Duodenal mucosa (tissue), 2 donors: ENCODE measurements around the gene ZNF536.
"Not testable (repeated sequence)": the region's sequence is repeated elsewhere in the genome, so short reads cannot be mapped to it uniquely, and the experiment has no call there.

Experiments
- H3K27ac ChIP-seq: one replicate; pipeline ENCODE4 v1.7.0; 2013; ENCODE audit warnings: low read depth, low read length
- H3K27me3 ChIP-seq, 2 donors: one replicate each; pipeline ENCODE4 v1.7.0; 2013; ENCODE audit warnings: low read length in 2 of 2, control low read depth in 1 of 2; ENCODE audit not compliant: insufficient read depth in 2 of 2, control insufficient read depth in 1 of 2
- H3K36me3 ChIP-seq, 2 donors: one replicate each; pipeline ENCODE4 v1.7.0; 2013; ENCODE audit warnings: low read length in 2 of 2, control low read depth in 1 of 2; ENCODE audit not compliant: insufficient read depth in 2 of 2, control insufficient read depth in 1 of 2
- H3K4me1 ChIP-seq, 2 donors: one replicate each; pipeline ENCODE4 v1.7.0; 2013; ENCODE audit warnings: low read length in 2 of 2, control low read depth in 1 of 2; ENCODE audit not compliant: insufficient read depth in 2 of 2, control insufficient read depth in 1 of 2
- H3K4me3 ChIP-seq, 2 donors: one replicate each; pipeline ENCODE4 v1.7.0; 2013; ENCODE audit warnings: low read length in 2 of 2, low read depth in 1 of 2
- H3K9ac ChIP-seq, 2 donors: one replicate each; pipeline ENCODE4 v1.7.0; 2013; ENCODE audit warnings: low read length in 2 of 2, low read depth in 1 of 2
- H3K9me3 ChIP-seq, 2 donors: one replicate each; pipeline ENCODE4 v1.7.0; 2013; ENCODE audit warnings: low read length in 2 of 2, control low read depth in 1 of 2; ENCODE audit not compliant: control insufficient read depth in 1 of 2

The ZNF536 gene

GRCh38 chr19:30445385-30445784, 73.2 kb downstream of the ZNF536 start:
- H3K9me3 ChIP-seq, result no peaks in the 10 kb centered on the region
- H3K9ac ChIP-seq, result no peak overlapping the region
- no peak overlapping the region for H3K4me3 ChIP-seq
- H3K4me1 ChIP-seq, result no peaks in the 10 kb centered on the region
- H3K27me3 ChIP-seq, result no peaks in the 10 kb centered on the region
- H3K36me3 ChIP-seq, result no peaks in the 10 kb centered on the region
- no peak overlapping the region for H3K27ac ChIP-seq

GRCh38 chr19:30446120-30446519, 73.9 kb downstream of the ZNF536 start:
- H3K27me3 ChIP-seq, H3K9me3 ChIP-seq, H3K9ac ChIP-seq, H3K4me3 ChIP-seq, H3K36me3 ChIP-seq, H3K27ac ChIP-seq, H3K4me1 ChIP-seq: not testable (repeated sequence)

GRCh38 chr19:30446850-30447552, 74.8 kb downstream of the ZNF536 start:
- H3K4me3 ChIP-seq, result no peak overlapping the region
- no peaks in the 10 kb centered on the region for H3K9me3 ChIP-seq
- no peaks in the 10 kb centered on the region for H3K36me3 ChIP-seq
- H3K9ac ChIP-seq, result no peak overlapping the region
- no peaks in the 10 kb centered on the region for H3K27me3 ChIP-seq
- H3K27ac ChIP-seq, result no peak overlapping the region
- no peaks in the 10 kb centered on the region for H3K4me1 ChIP-seq

- Histone ChIP-seq H3K9me3 (no peaks in the 10 kb centered on the region), H3K9ac (no peak overlapping the region), H3K36me3 (no peaks in the 10 kb centered on the region), H3K27ac (no peak overlapping the region), H3K27me3 (no peaks in the 10 kb centered on the region), H3K4me1 (no peaks in the 10 kb centered on the region), H3K4me3 (no peak overlapping the region)
These were observed 75.3 kb downstream of the ZNF536 start for GRCh38 chr19:30447553-30447870.

GRCh38 chr19:30448386-30449077, 76.3 kb downstream of the ZNF536 start:
- Histone ChIP-seq H3K9me3 (no peaks in the 10 kb centered on the region), H3K4me1 (no peaks in the 10 kb centered on the region), H3K27ac (no peak overlapping the region), H3K27me3 (no peaks in the 10 kb centered on the region), H3K4me3 (no peak overlapping the region), H3K36me3 (no peaks in the 10 kb centered on the region), H3K9ac (no peak overlapping the region)

- no peaks in the 10 kb centered on the region for H3K9me3 ChIP-seq
- H3K27me3 ChIP-seq, result no peaks in the 10 kb centered on the region
- no peak overlapping the region for H3K27ac ChIP-seq
- no peak overlapping the region for H3K9ac ChIP-seq
- no peaks in the 10 kb centered on the region for H3K4me1 ChIP-seq
- no peak overlapping the region for H3K4me3 ChIP-seq
- H3K36me3 ChIP-seq, result no peaks in the 10 kb centered on the region
These were observed 77.0 kb downstream of the ZNF536 start for GRCh38 chr19:30449078-30449590.

- no peaks in the 10 kb centered on the region for H3K4me1 ChIP-seq
- no peaks in the 10 kb centered on the region for H3K9me3 ChIP-seq
- peak overlapping the region in 1 of 2 donors; percentile 30 for H3K4me3 ChIP-seq
- H3K27ac ChIP-seq, result no peak overlapping the region
- no peak overlapping the region for H3K9ac ChIP-seq
- no peaks in the 10 kb centered on the region for H3K27me3 ChIP-seq
- no peaks in the 10 kb centered on the region for H3K36me3 ChIP-seq
These were observed 77.5 kb downstream of the ZNF536 start for GRCh38 chr19:30449673-30450072.

GRCh38 chr19:30450100-30450499, 77.9 kb downstream of the ZNF536 start:
- no peak overlapping the region for H3K27ac ChIP-seq
- no peaks in the 10 kb centered on the region for H3K4me1 ChIP-seq
- H3K9ac ChIP-seq, result no peak overlapping the region
- no peaks in the 10 kb centered on the region for H3K27me3 ChIP-seq
- no peaks in the 10 kb centered on the region for H3K9me3 ChIP-seq
- no peaks in the 10 kb centered on the region for H3K36me3 ChIP-seq
- peak overlapping the region; percentile 30 to 48 for H3K4me3 ChIP-seq

GRCh38 chr19:30450835-30451321, 78.7 kb downstream of the ZNF536 start:
- Histone ChIP-seq H3K27ac (no peak overlapping the region), H3K9me3 (no peaks in the 10 kb centered on the region), H3K27me3 (no peaks in the 10 kb centered on the region), H3K4me1 (no peaks in the 10 kb centered on the region), H3K9ac (no peak overlapping the region), H3K4me3 (peak overlapping the region in 1 of 2 donors; percentile 5), H3K36me3 (no peaks in the 10 kb centered on the region)

GRCh38 chr19:30452931-30453330, 80.7 kb downstream of the ZNF536 start:
- Histone ChIP-seq H3K27ac (no peak overlapping the region), H3K9me3 (no peaks in the 10 kb centered on the region), H3K36me3 (no peaks in the 10 kb centered on the region), H3K27me3 (no peaks in the 10 kb centered on the region), H3K4me3 (no peak overlapping the region), H3K4me1 (no peaks in the 10 kb centered on the region), H3K9ac (no peak overlapping the region)
